Natural killer cell treated with Interleukin-12 subunit alpha and Interleukin-12 subunit beta and Interleukin-15 and Interleukin-18, amount 100 ng/mL, for 72 hours (primary cell): Measurements from ENCODE around the gene SOX8. TPM values are rescaled to one million over a fixed set of nuclear protein-coding genes. Genes with fewer than 3 reads are reported as not detected.

Experiments
- ATAC-seq, 2 donors: fragments of 150-1000 bp; cut with Tn5 transposase in 1 of 2; sonication (Bioruptor Pico), chemical (Tn5 transposase) in 1 of 2; 2 replicates each; pipeline ENCODE4 v1.10.0; 2021
- DNase-seq: peaks from one replicate; pipeline ENCODE4 v3.0.0; 2022; ENCODE audit warnings: low spot score
- H3K27ac Mint-ChIP-seq, 2 donors: 1 replicate in 1 of 2; 2 replicates in 1 of 2; pipeline ENCODE4 v1.8.0; 2022; ENCODE audit warnings: mixed read lengths in 2 of 2, mild to moderate bottlenecking in 1 of 2, moderate library complexity in 1 of 2
- H3K27me3 Mint-ChIP-seq, 2 donors: 1 replicate in 1 of 2; 2 replicates in 1 of 2; pipeline ENCODE4 v1.8.0; 2022; ENCODE audit warnings: mixed read lengths in 2 of 2
- H3K36me3 Mint-ChIP-seq: one replicate; pipeline ENCODE4 v1.8.0; 2022; ENCODE audit warnings: mixed read lengths
- H3K4me1 Mint-ChIP-seq, 2 donors: 1 replicate in 1 of 2; 2 replicates in 1 of 2; pipeline ENCODE4 v1.8.0; 2022; ENCODE audit warnings: low read depth in 2 of 2, mixed read lengths in 2 of 2, mild to moderate bottlenecking in 1 of 2
- H3K4me3 Mint-ChIP-seq: one replicate; pipeline ENCODE4 v1.8.0; 2022; ENCODE audit warnings: mixed read lengths
- H3K9me3 Mint-ChIP-seq: 2 replicates; pipeline ENCODE4 v1.8.0; 2022; ENCODE audit warnings: mixed read lengths
- total RNA-seq, 2 donors: library from RNA; stranded (reverse); gene quantifications; one replicate each; pipeline ENCODE4 v1.2.3, GENCODE V29; 2022

The SOX8 gene
- total RNA-seq, 2 donors from 2014 or later, result 0.20 TPM; not detected in 1

DNA sequence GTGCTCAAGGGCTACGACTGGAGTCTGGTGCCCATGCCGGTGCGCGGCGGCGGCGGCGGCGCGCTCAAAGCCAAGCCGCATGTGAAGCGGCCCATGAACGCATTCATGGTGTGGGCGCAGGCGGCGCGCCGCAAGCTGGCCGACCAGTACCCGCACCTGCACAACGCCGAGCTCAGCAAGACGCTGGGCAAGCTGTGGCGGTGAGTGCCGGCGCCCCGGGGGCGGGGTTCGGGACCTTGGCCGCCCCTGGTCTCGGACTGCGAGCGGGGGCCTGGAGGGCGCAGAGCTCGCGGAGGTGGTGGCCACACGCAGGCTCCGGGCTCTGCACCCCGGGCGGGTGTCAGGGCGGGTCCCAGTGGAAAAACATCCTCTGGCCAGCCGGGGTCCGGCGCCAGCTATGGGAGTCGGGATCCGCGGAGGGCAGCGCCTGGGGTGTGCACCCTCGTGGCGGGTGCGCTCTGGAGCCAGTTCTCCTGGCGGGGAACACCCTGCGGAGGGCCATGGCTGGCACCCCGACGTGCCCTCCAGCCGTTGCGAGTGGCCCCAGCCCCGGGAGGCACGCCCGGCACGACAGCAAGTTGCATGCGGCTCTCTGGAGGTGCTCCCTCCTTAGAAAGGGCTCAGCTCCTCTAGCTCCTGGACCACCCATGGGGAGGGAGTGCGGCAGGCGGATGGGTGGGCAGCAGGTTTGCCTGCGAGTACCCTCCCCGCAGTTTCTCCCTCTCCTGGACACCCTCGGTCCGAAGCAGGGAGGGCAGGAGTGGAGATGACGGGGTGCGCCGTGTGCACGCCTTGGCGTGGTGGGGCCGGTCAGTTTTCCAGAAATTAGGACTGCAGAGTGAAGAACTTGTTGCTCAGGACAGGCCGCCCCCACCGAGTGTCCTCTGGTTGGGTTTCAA lies 824 bp downstream of the SOX8 start:
- no peaks in the 10 kb centered on the region for H3K9me3 Mint-ChIP-seq
- ATAC-seq (no peak), DNase-seq (no peak)
- peak overlapping the region; percentile 41 for H3K4me3 Mint-ChIP-seq
- peaks cover 8 to 11% of the 10 kb centered on the region in 2 donors for H3K27me3 Mint-ChIP-seq
- no peaks in the 10 kb centered on the region for H3K36me3 Mint-ChIP-seq
- H3K4me1 Mint-ChIP-seq, result peaks cover 0 to 6% of the 10 kb centered on the region in 2 donors
- H3K27ac Mint-ChIP-seq, result no peak overlapping the region

DNA sequence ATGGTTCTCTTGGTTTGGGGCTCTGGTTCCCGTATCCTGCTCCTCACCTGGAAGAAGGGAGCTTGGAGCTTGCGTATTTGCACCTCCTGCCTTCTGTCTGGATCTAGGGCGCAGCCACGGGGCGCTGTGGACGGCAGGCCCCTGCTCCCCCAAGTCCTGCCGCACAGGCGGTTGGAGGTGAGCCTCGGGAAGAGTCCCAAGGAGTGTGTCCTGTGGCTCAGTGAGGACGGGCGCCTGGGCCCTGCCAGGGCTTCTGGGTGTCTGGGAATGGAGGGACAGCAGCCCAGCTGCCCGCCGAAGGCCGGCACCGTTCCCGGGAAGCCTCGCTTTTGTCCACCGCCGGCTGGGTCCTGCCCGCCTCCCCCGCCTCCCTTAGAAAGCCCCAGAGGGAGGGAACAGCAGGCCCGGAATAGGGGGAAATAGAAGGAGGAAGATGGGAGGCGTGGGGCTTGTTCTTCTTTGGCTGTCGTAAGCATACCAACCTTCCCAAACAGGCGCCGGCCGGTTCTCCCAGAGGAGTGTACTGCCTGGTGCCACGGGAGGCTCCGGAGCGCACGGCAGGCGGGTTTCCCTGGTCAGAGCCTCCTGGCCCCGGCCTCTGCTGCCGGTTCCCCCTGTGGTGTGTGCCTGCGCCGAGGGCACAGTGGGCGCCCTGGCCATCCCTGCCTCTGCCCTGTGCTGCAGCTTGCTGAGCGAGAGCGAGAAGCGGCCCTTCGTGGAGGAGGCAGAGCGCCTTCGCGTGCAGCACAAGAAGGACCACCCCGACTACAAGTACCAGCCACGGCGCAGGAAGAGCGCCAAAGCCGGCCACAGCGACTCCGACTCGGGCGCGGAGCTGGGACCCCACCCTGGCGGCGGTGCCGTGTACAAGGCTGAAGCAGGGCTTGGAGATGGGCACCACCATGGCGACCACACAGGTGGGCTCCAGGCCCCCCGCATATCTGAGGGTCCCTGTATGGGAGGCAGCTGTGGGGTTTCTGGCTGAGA lies 1.8 kb downstream of the SOX8 start:
- H3K4me3 Mint-ChIP-seq, result peak overlapping the region; percentile 41
- peaks cover 2% of the 10 kb centered on the region in 2 donors for H3K27me3 Mint-ChIP-seq
- H3K27ac Mint-ChIP-seq, result no peak overlapping the region
- H3K4me1 Mint-ChIP-seq, result no peaks in the 10 kb centered on the region
- H3K9me3 Mint-ChIP-seq, result no peaks in the 10 kb centered on the region
- ATAC-seq, result no peak
- DNase-seq, result no peak
- H3K36me3 Mint-ChIP-seq, result no peaks in the 10 kb centered on the region

DNA sequence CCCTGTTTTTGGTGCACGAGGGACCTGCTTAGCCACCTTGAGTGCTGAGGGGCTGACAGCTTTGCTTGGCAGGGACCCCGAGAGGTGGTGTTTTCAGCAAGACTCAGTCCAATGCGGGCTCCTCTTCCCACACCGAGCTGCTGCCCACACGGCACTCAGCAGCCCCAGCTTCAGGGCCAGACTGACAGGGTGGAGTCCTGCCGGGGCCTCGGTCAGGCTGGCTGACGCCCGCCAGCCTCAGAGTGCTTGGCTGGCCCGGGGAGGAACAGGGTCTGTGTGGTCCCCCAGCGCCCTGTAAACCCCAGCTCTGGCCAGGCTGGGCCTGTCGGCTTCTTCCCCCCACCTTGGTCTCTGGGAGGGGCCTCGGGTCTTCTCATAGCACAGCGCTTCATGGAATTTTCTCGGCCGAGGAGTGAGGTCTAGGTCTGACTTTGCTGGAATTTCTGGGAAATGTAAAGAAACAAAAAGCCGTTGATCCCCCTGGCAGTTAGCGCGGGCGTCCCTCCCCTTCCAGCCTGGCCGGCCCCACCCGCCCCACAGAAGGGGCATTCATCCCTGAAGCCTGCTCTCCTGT lies 2.6 kb downstream of the SOX8 start:
- H3K27ac Mint-ChIP-seq, result no peak overlapping the region
- peaks cover 0 to 2% of the 10 kb centered on the region in 2 donors for H3K27me3 Mint-ChIP-seq
- no peak for ATAC-seq
- no peaks in the 10 kb centered on the region for H3K9me3 Mint-ChIP-seq
- DNase-seq, result no peak
- H3K4me1 Mint-ChIP-seq, result no peaks in the 10 kb centered on the region
- no peak overlapping the region for H3K4me3 Mint-ChIP-seq
- no peaks in the 10 kb centered on the region for H3K36me3 Mint-ChIP-seq

DNA sequence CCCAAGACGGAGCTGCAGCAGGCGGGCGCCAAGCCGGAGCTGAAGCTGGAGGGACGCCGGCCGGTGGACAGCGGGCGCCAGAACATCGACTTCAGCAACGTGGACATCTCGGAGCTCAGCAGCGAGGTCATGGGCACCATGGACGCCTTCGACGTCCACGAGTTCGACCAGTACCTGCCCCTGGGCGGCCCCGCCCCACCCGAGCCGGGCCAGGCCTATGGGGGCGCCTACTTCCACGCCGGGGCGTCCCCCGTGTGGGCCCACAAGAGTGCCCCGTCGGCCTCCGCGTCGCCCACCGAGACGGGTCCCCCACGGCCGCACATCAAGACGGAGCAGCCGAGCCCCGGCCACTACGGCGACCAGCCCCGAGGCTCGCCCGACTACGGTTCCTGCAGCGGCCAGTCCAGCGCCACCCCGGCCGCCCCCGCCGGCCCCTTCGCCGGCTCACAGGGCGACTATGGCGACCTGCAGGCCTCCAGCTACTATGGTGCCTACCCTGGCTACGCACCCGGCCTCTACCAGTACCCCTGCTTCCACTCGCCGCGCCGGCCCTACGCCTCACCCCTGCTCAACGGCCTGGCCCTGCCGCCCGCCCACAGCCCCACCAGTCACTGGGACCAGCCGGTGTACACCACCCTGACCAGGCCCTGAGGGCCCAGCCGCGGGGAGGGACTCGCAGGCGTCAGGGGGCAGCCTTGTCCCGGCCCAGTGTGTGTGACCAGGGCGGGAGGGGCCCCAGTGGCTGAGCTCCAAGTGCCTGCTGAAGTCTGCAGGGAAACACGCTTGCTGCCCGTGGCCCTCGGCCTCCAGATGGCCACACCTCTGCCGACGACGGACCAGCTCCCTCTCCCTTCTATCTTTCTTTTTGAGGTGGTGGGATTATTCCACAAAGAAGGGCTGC lies 3.4 kb downstream of the SOX8 start:
- no peak for DNase-seq
- no peak overlapping the region for H3K4me3 Mint-ChIP-seq
- H3K36me3 Mint-ChIP-seq, result no peaks in the 10 kb centered on the region
- no peaks in the 10 kb centered on the region for H3K4me1 Mint-ChIP-seq
- no peaks in the 10 kb centered on the region for H3K9me3 Mint-ChIP-seq
- H3K27me3 Mint-ChIP-seq, result peaks cover 0 to 2% of the 10 kb centered on the region in 2 donors
- no peak overlapping the region for H3K27ac Mint-ChIP-seq
- no peak for ATAC-seq

DNA sequence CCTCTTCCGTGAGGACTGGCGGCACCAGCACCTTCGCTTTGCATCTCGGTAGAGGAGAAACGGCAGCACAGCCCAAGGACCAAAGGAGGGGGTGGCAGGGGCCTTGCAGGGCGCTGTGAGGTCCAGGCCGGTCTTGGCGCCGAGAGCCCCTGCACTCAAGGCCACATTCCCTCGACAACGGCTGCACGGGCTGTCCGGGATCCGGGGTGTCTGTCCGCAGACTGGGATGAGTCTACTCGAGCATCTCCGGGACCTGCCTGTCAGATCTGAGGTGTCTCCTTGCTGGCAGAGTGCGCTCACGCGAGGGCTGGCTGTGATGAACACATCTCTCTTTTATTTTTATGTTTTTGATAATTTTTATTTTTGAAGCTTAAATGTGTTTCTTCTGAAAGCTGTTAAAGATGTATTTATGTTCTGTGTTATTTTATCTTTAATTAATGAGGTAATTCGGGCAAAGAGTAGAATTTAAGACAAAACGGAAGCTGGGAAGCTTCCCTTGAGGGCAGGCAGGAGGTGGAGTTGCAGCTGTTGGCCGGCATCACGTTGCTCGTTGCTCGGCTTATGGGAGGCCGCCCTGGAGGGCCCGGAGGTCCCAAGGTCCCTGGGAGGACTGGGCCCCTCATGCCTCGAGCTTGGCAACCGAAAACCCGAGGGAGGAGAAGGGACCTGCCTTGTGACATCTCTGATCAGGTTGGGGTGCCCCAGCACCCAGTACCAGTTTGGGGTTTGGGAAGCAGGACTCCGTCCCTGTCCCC lies 4.3 kb downstream of the SOX8 start:
- Mint-ChIP-seq H3K27me3 (peaks cover 0 to 2% of the 10 kb centered on the region in 2 donors), H3K27ac (no peak overlapping the region), H3K36me3 (no peaks in the 10 kb centered on the region), H3K4me1 (no peaks in the 10 kb centered on the region), H3K9me3 (no peaks in the 10 kb centered on the region), H3K4me3 (no peak overlapping the region)
- no peak for DNase-seq
- ATAC-seq, result no peak

DNA sequence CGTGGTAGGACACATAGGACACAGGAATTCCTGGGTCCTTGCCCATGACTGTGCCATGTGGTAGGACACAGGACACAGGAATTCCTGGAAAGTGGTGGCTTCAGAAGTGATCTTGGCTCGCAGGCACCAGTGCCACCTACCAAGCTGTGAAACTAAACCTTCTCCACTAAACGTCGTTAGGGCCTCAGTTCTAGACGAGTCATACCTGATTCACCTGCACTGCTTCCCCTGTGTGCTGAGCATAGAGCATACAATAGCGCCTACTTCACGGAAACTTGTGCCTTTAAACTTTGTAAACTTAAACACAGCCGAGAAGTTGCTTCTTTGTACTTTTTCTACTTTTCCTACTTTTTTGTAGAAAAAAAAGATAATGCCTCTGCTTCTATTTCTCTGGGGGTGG lies 4.8 kb downstream of the SOX8 start:
- Mint-ChIP-seq H3K9me3 (no peaks in the 10 kb centered on the region), H3K36me3 (no peaks in the 10 kb centered on the region), H3K27ac (no peak overlapping the region), H3K4me1 (no peaks in the 10 kb centered on the region), H3K4me3 (no peak overlapping the region), H3K27me3 (peaks cover 0 to 2% of the 10 kb centered on the region in 2 donors)
- no peak for DNase-seq
- no peak for ATAC-seq

DNA sequence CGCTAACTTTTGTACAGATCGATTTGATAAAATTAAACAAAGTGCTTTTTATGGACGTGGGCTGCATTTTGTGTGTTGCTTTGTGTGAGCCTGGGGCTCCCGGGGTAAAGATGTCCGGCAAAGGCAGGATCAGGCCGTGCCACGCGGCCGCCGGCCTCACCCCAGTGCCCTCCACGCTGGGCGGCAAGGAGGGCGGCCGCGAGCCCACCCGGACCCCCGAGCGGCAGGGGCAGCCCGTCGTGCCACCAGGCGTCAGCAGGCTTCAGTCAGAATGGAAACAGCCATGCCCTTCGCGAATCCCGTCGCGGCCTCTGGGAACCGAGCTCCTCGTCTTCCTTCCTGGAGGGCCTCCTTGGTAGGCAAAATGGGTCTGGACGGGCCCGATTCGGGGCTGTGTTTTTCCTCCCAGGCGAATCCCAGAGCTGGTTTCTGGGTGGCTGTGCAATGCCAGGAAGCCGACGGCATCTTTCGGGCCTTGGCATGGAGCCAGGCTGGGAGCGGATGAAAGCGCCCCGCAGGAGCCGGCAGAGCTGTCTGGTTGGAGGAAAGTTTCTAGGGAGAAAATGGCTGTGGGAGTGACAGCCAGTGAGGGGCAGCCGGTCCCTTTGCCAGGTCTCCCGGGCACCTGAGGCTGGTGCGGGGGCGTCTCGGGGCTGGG lies 5.5 kb downstream of the SOX8 start:
- Mint-ChIP-seq H3K27me3 (peaks cover 0 to 2% of the 10 kb centered on the region in 2 donors), H3K36me3 (no peaks in the 10 kb centered on the region), H3K4me1 (no peaks in the 10 kb centered on the region), H3K27ac (no peak overlapping the region), H3K9me3 (no peaks in the 10 kb centered on the region), H3K4me3 (no peak overlapping the region)
- no peak for DNase-seq
- ATAC-seq, result no peak

DNA sequence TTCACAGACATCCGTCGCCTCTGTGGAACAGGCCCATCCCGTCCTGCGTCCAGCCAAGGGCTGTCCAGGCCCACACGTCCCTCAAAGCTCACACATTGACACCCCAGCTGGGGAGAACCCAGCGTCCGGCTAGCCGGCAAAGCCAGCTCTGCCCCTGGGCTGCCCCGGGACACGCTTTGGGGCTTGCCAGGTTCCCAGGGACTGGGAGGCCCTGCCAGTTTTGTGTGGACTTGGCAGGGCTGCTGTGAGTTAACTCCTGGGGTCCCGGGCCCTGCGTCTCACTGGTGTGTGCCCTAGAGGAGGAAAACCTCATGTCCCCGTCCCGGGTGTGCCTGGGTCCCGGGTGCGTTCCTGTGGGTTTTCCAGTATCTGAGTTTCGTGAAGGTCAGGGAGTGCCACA lies 6.3 kb downstream of the SOX8 start:
- Mint-ChIP-seq H3K9me3 (no peaks in the 10 kb centered on the region), H3K36me3 (no peaks in the 10 kb centered on the region), H3K27me3 (no peaks in the 10 kb centered on the region), H3K4me1 (no peaks in the 10 kb centered on the region), H3K27ac (no peak overlapping the region), H3K4me3 (no peak overlapping the region)
- ATAC-seq (no peak), DNase-seq (no peak)

DNA sequence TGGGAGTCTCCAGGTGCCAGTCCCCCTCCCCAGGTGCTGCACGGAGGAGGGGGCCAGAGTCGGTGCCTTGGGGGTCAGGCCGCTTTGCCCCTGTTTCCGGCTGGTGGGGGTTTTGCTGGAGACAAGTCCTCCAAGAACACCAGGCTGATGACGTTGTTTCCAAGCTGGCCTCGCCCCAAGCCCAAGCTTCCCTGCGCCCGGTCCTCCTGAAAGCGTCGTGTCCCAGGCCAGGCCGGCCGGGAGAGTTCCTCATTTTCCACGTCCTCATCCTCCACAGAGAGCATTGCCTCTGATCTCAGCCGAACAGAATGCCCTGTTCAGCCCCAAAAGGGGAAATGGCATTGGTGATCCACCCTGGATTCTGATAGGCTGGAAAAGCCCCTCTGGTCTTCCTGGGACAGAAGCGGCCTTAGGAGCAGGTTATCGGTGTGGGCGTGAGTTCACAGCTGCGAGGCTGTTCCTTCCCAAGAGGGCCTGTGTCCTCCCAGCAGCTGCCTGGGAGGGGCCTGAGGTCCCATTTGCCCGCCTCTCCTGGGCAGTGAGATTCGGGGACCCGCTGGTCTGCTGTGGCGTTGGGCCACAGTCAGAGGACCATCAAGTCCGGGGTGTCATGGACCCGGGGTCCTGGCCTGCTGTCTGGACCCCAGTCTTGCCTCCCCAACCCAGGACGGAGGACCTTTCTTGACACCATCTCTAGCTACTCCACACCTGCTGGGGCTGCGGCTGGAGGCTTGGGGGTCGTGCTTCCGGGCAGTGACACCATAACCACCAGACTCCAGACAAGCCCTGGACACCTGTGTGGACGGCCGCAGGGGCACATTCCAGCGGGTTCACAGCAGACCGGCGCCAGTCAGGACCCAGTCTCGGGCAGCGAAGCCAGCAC lies 7.1 kb downstream of the SOX8 start:
- Mint-ChIP-seq H3K9me3 (no peaks in the 10 kb centered on the region), H3K27ac (no peak overlapping the region), H3K36me3 (no peaks in the 10 kb centered on the region), H3K27me3 (no peaks in the 10 kb centered on the region), H3K4me3 (no peak overlapping the region), H3K4me1 (no peaks in the 10 kb centered on the region)
- ATAC-seq, result no peak
- no peak for DNase-seq

DNA sequence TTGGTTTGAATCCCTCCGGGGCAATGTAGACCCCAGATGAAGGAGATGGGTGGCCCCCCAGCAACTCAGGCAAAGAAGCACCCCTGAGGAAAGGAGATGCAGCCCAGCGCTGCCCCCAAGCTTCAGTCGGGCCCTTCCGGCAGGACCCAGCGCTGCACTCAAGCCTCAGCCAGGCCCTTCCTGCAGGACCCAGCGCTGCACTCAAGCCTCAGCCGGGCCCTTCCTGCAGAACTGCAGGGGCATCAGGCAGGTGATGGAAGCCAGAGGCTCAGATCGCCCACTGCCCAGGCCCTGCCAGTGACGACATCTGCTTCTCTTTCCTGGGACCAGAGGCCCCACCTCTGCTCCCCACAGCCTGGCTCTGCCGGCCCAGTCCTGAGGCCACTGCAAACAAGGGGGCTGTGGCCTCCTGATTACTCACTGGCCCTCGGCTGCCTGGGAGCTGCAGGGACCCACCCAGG lies 7.8 kb downstream of the SOX8 start:
- DNase-seq, result no peak
- Mint-ChIP-seq H3K9me3 (no peaks in the 10 kb centered on the region), H3K27me3 (no peaks in the 10 kb centered on the region), H3K4me3 (no peak overlapping the region), H3K36me3 (no peaks in the 10 kb centered on the region), H3K27ac (no peak overlapping the region), H3K4me1 (no peaks in the 10 kb centered on the region)
- no peak for ATAC-seq

DNA sequence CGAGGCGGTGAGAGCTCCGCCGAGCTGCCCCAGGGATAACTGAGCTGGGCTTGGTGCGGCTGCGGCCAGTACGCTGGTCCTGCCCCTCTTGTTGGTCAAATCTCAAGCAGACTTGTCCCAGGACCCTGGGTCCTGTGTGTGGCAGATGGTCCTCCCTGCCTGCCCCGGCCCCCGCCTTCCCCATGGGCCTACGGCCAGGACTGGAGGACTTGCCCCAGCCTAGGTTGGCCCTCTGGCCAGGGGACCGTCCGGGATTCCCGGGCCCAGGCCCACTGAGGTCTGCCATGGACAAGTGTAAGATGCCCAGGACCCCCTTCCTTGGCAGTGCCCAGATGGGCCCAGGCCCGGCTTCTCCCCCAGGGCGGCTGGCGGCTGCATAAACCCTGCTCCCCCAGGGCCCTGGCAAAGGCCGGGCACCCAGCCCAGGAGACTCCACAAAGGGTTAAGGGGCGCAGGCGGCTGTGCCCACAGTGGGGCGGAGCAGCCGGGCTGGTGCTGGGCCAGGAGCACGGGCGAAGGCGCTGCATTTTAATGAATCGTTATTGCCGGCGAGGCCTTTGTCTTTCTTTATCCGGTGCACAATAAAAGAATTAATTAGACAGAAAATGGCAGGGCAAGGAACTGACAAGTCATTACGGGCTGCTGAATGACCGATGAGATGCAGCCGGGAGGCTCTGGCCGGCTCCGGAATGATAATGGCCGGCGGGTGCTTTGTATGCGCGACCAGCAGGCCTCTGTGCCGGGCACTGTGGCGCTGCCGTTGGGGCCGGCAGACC lies 9.1 kb downstream of the SOX8 start:
- DNase-seq, result no peak
- Mint-ChIP-seq H3K27ac (no peak overlapping the region), H3K27me3 (peaks cover 7 to 10% of the 10 kb centered on the region in 2 donors), H3K4me3 (no peak overlapping the region), H3K4me1 (no peaks in the 10 kb centered on the region), H3K9me3 (no peaks in the 10 kb centered on the region), H3K36me3 (no peaks in the 10 kb centered on the region)
- no peak for ATAC-seq
